NCI-H774 (cell line): ENCODE results near the gene KRT36.

Experiments
- DNase-seq: peaks from one replicate; lab custom pipeline; 2025; lab: John Stamatoyannopoulos, UW

KRT36 gene

GRCh38 chr17:41476866-41477815, 12.6 kb downstream of the KRT36 start:
- no peak for DNase-seq

- no peak for DNase-seq
Measured at GRCh38 chr17:41475421-41475820, 14.3 kb downstream of the KRT36 start.

- no peak for DNase-seq
Measured at GRCh38 chr17:41474863-41475262, 14.8 kb downstream of the KRT36 start.

- no peak for DNase-seq
Measured at GRCh38 chr17:41468346-41468745, 21.4 kb downstream of the KRT36 start.

GRCh38 chr17:41467561-41467960, 22.1 kb downstream of the KRT36 start:
- DNase-seq: no peak

- DNase-seq: no peak
Measured at GRCh38 chr17:41466988-41467387, 22.7 kb downstream of the KRT36 start, which contains the start of gene KRT32. Gene KRT32, minus strand, starts transcription at chr17:41467386. Its CDS starts 61 bp downstream, at chr17:41467325.

GRCh38 chr17:41464682-41465081, 25.0 kb downstream of the KRT36 start:
- no peak for DNase-seq

- no peak for DNase-seq
Measured at GRCh38 chr17:41464173-41464572, 25.5 kb downstream of the KRT36 start.

GRCh38 chr17:41463746-41464145, 26.0 kb downstream of the KRT36 start:
- DNase-seq: no peak

- no peak for DNase-seq
Measured at GRCh38 chr17:41462705-41463104, 27.0 kb downstream of the KRT36 start.

- DNase-seq: no peak
Measured at GRCh38 chr17:41457676-41458075, 32.0 kb downstream of the KRT36 start.

- DNase-seq: no peak
Measured at GRCh38 chr17:41456204-41456603, 33.5 kb downstream of the KRT36 start.

GRCh38 chr17:41455236-41455635, 34.5 kb downstream of the KRT36 start:
- DNase-seq: no peak

GRCh38 chr17:41453066-41453465, 36.6 kb downstream of the KRT36 start:
- no peak for DNase-seq

GRCh38 chr17:41452281-41452680, 37.4 kb downstream of the KRT36 start:
- no peak for DNase-seq

- no peak for DNase-seq
Measured at GRCh38 chr17:41451154-41451728, 38.5 kb downstream of the KRT36 start.

- no peak for DNase-seq
Measured at GRCh38 chr17:41449008-41449407, 40.7 kb downstream of the KRT36 start.

- no peak for DNase-seq
Measured at GRCh38 chr17:41448506-41448905, 41.2 kb downstream of the KRT36 start.

- DNase-seq: no peak
Measured at GRCh38 chr17:41446806-41447205, 42.9 kb downstream of the KRT36 start.

- no peak for DNase-seq
Measured at GRCh38 chr17:41444640-41445039, 45.1 kb downstream of the KRT36 start.

GRCh38 chr17:41444186-41444585, 45.5 kb downstream of the KRT36 start:
- no peak for DNase-seq

GRCh38 chr17:41442739-41443138, 47.0 kb downstream of the KRT36 start:
- DNase-seq: no peak

- no peak for DNase-seq
Measured at GRCh38 chr17:41440531-41441033, 49.1 kb downstream of the KRT36 start, which contains the start of gene KRT38. Gene KRT38, minus strand, starts transcription at chr17:41440983. Its CDS starts 62 bp downstream, at chr17:41440921.
